Mesenteric fat pad (tissue), 1 donor: Measurements from ENCODE around the gene DACH2. TPM values are rescaled to one million over a fixed set of nuclear protein-coding genes. Genes with fewer than 3 reads are reported as not detected.
"Not testable (repeated sequence)": the region's sequence is repeated elsewhere in the genome, so short reads cannot be mapped to it uniquely, and the experiment has no call there.

Source experiments
- DNase-seq: peaks from one replicate; pipeline ENCODE4 v3.0.0-alpha.2; 2020; ENCODE audit warnings: low spot score
- long read RNA-seq: library from polyadenylated mRNA; unstranded; transcript quantifications from one replicate; pipeline ENCODE4 v2.0.0, GENCODE V29; 2020
- total RNA-seq: library from RNA; stranded (reverse); fragmentation: NEBNext Ultra II Directional; extraction: Animal tissue kit (Norgen Biotek cat#: 25700); gene quantifications from one replicate; pipeline ENCODE4 v1.2.1, GENCODE V29; 2021
- donor health status: DM: yes; HTN: yes; CAD: no.

Gene DACH2
- not detected for total RNA-seq
- long read RNA-seq = 0 reads

GRCh38 chrX:86148024-86148511 lies at the start of gene DACH2:
DACH2 (plus strand) TSS chrX:86148451.
- DNase-seq = no peak

DNA sequence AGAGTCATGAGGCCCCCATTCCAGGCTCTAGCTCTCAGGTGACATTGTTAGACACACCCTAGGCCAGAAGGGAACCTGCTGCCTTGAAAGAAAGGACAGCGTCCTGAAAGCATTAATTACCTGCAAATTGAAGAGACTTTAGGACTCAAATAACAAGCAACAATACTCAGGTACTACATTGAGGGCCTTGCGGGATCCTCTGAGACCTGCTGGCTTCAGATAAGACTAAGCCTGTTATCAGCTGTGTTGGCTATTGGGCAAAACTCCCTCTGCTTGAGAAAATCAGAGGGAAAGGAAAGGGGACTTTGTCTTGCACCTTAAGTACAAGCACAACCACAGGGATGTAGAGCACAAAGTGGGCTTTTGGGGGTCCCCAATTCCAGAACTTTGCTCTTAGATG lies 45.9 kb upstream of the DACH2 start:
- no peak for DNase-seq

DNA sequence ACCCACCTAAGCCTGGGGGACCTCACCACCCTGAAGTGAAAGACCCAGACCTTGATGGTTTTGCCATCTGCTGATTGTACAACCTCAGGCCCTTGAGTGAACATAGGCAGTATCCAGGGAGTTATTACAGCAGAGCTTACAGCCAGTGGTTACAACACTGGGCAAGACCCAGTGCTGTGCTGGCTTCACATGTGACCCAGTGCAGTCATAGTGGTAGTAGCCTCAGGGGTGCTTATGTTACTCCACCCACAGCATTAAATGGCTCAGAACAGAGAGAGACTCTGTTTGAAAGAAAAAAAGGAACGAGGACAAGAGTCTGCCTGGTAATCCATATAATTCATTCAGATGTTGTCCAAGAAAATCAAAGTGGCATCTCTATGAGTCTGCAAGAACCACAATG lies 45.2 kb upstream of the DACH2 start:
- no peak for DNase-seq

DNA sequence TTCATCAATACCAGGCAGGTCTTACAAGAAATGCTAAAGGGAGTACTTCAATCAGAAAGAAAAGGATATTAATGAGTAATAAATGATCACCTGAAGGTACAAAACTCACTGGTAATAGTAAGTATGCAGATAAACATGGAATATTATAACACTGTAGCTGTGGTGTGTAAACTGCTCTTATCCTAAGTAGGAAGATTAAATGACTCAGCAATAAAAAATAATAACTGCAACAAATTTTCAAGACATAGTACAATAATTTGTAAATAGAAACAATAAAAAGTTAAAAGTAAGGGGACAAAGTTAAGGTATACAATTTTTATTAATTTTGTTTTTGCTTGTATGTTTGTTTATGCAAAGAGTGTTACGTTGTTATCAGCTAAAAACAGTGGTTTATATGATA lies 43.7 kb upstream of the DACH2 start:
- DNase-seq = no peak

DNA sequence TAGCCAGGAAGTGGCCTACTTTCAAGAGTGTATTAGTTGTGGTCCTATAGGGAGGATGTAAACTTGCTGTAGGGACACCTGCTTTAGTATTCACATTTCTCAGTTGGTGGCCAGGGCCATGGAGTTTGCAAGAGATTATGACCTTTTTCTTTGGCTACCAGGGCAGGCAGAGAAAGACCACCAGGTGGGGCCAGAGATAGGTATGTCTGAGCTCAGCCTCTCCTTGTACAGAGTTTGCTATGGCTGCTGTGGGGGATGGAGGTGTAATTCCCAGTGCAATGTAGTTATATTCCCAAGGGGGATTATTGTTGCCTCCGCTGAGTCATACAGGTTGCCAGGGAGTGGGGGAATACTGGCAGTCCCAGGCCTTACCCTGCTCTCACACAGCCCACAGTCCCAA lies 26.3 kb upstream of the DACH2 start:
- DNase-seq = no peak

DNA sequence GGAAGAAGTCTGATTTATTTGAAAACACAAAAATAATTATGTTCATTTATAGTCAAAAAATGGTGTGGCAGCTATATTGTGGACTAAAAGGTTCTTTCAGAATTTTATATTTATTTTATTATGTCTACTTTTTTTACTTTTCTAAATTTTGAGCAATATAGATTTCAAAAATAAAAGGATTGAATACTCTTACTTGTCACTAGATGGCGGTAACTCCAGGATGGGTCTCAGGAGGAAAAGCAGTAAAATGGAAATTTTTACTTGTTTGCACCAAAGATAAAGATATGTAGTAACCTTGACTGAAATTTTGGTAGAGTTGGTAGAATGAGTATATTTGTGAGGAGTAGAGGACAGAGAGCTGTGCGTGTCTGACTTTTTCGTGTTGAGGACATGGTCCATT lies 14.5 kb upstream of the DACH2 start:
- no peak for DNase-seq

GRCh38 chrX:86137071-86137470 lies 11.2 kb upstream of the DACH2 start:
- DNase-seq = no peak

DNA sequence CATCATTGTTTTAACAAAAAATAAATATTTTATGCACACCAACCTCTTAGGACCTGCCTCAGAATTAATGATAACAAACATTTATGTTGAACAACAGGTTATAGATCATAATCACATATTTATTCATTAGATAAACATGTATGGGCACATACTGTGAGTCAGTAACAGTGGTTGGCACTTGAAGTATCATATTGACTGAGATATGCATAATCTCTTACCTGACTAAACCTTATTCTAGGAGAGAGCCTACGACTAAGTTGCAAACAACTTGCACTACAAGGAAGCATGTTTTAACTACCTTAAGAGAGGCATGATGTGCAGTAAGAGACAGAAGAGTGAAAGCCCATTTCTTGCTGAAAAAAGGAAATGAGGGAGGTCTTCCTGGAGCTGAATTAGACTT lies 6.5 kb upstream of the DACH2 start:
- DNase-seq = no peak

DNA sequence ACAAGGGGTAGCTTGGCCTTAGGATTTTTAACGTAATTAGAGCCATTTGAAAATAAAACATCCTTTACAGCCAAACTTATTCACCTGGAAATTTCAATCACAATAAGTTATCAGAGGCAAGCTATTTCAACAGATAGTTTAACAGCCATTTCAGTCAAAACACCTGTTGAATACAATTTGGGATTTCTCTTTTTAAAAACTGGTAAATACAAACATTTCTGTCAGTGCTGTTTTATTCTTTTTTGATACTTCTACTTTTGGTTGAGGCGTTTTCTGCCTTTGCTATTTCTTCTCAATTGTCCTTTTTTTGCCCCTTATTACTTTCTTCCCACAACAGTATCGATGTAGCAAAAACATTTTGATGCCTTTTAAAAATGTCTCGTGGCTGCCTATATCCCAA lies 2.1 kb upstream of the DACH2 start:
- no peak for DNase-seq

DNA sequence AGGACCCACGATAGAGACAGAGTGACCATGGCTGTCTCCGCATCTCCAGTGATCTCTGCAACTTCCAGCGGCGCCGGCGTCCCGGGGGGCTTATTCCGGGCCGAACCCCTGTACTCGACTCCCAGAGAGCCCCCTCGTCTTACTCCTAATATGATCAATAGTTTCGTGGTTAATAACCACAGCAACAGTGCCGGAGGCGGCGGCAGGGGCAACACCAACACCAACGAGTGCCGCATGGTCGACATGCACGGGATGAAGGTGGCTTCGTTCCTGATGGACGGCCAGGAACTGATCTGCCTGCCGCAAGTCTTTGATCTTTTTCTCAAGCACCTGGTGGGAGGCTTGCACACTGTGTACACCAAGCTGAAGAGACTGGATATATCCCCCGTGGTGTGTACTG lies 343 bp downstream of the DACH2 start:
- DNase-seq = no peak

GRCh38 chrX:86149119-86149518 lies 868 bp downstream of the DACH2 start:
- no peak for DNase-seq

DNA sequence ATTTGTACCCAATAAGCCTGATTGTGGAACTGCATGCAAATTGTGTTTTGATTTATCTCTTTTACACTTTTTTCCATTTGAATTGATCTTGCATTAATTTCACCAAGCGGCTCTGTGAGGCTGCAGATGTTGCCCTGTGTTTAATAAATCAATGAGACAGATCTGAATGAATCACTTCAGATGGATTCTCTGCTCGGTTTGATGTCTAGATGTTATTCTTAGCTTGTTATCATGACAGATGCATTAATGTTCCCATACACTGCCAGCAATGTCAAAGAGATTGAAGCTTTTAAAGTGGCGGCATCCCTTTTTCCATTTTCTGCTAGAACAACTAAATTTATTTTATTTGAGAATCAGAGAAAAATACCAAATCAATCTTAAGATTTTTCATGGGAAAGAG lies 6.3 kb downstream of the DACH2 start:
- DNase-seq = no peak

DNA sequence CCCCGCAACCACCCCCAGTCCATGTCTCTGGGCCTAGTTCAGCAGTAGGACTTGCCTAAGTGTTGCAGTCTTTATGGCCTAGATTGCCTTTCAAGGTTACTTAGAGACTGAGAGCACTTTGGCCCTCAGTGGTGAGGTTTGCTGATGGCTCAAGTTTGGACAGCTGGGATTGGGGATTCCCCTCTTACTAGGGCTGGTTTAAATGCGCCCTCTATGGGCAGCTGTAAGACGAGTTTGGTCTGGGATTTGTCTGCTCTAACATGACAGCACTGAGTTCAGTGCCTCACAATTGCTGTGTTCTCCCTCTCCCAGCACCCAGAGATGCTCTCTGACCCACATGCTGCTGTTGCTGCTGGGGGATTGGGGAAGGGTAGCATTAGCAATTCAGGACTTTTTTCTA lies 23.1 kb downstream of the DACH2 start:
- no peak for DNase-seq

DNA sequence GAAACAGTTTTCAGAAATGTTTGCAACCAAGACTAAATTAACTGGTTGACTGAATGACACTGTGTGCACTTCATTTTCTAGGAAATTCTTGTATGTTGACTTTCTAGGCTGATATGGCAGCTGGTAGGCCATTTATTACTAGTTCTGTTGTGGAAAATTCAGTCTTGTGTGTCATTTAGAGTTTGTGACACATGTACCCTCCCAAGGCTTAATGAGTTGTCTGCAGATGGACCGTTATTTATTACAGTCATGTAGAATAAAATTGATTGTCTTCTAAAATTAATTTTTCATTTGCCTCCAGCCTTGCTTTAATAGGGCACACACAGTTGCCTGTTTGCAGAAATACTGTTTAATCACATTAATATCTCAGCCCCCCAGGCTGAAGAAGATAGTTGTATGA lies 30.7 kb downstream of the DACH2 start:
- DNase-seq = no peak

- not testable (repeated sequence) for DNase-seq
Measured at GRCh38 chrX:86181325-86181724, 33.1 kb downstream of the DACH2 start.

- DNase-seq = no peak
Measured at GRCh38 chrX:86192827-86193226, 44.6 kb downstream of the DACH2 start.

GRCh38 chrX:86194758-86195157 lies 46.5 kb downstream of the DACH2 start:
- no peak for DNase-seq

DNA sequence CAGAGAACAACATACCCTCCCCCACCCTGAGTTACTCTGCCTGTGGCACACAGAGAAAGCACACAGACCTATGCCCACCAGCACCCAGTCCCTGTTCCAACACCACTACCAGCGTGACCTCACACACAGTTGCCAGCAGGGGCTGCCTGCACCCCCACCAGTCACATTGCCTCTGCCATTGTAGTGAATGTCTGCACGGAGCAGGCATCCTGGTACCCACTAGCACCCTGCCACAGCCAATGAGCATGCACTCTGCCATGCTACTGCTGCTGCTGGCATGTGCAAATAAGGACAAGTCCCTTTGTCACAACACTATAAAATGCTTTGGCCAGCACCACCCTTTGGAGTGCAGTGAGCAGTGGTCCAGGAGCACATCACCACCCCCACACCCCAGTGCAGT lies 47.1 kb downstream of the DACH2 start:
- DNase-seq = peak; percentile 65

DNA sequence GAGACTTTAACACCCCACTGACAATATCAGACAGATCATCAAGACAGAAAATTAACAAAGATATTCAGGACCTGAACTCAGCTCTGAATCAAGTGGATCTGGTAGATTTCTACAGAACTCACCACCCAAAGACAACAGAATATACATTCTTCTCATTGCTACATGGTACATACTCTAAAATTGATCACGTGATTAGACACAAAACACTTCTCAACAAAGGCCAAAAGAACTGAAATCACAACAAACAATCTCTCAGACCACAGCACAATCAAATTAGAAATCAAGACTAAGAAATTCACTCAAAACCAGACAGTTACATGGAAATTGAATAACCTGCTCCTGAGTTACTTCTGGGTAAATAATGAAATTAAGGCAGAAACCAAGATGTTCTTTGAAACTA lies 49.6 kb downstream of the DACH2 start:
- no peak for DNase-seq

GRCh38 chrX:86210772-86211171 lies 62.5 kb downstream of the DACH2 start:
- DNase-seq = no peak

- no peak for DNase-seq
Measured at GRCh38 chrX:86215260-86215659, 67.0 kb downstream of the DACH2 start.

GRCh38 chrX:86237482-86237881 lies 89.2 kb downstream of the DACH2 start:
- no peak for DNase-seq

DNA sequence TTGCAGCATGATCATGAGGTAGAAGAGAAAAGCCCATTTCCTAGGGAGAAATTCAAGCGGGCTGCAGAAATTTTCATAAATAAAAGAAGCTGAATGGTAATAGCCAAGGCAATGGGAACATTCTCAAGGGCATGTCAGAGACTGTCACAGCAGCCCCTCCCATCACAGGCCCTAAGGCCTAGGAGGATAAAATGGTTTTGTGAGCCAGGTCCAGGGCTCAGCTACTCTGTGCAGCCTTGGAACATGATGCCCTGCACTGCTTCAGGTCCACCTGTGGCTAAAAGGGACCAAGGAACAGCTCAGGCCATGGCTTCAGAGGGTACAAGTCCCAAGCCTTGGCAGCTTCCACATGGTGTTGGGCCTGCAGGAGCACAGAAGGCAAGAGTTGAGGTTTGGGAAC lies 93.3 kb downstream of the DACH2 start:
- no peak for DNase-seq

GRCh38 chrX:86263526-86263925 lies 115.3 kb downstream of the DACH2 start:
- DNase-seq = no peak
